NCI-H187 treated with DMSO at 0.1 percent for 48 hours (cell line): ENCODE results near the gene SLC25A24.
"Not testable (repeated sequence)": the region's sequence is repeated elsewhere in the genome, so short reads cannot be mapped to it uniquely, and the experiment has no call there.

Source experiments
- DNase-seq: peaks from one replicate; lab custom pipeline; 2025; lab: John Stamatoyannopoulos, UW

The SLC25A24 gene

DNA sequence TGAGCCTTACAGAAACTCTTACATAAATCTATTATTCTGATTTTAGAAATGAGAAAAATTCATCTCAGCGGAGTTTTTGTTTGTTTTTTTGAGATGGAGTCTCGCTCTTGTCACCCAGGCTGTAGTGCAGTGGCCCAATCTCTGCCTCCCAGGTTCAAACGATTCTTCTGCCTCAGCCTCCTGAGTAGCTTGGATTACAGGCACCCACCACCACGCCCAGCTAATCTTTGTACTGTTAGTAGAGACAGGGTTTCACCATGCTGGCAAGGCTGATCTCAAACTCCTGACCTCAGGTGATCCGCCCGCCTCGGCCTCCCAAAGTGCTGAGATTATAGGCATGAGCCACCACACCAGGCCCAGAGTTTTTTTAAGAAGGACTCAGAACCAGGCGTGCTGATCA lies 60.6 kb downstream of the SLC25A24 start:
- DNase-seq = not testable (repeated sequence)

DNA sequence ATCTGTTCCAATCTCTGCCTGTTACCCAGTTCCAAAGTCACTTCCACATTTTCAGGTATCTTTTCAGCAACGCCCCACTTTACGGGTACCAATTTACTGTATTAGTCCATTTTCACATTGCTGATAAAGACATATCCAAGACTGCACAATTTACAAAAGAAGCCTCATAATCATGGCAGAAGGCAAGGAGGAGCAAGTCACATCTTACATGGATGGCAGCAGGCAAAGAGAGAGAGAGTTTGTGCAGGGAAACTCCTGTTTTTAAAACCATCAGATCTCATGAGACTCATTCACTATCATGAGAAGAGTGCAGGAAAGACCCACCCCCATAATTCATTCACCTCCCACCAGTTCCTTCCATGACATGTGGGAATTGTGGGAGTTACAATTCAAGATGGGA lies 67.0 kb downstream of the SLC25A24 start:
- not testable (repeated sequence) for DNase-seq

GRCh38 chr1:108132367-108132766 lies 67.8 kb downstream of the SLC25A24 start:
- not testable (repeated sequence) for DNase-seq

DNA sequence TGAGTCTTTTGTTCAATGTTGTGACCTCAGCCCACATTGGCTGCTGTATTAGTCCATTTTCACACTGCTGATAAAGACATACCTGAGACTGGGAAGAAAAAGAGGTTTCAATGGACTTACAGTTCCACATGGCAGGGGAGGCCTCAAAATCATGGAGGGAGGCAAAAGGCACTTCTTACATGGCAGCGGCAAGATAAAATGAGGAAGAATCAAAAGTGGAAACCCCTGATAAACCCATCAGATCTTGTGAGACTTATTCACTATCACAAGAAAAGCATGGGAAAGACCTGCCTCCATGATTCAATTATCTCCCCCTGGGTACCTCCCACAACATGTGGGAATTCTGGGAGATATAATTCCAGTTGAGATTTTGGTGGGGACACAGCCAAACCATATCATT lies 68.9 kb downstream of the SLC25A24 start:
- not testable (repeated sequence) for DNase-seq

GRCh38 chr1:108130794-108131193 lies 69.3 kb downstream of the SLC25A24 start:
- DNase-seq = no peak

DNA sequence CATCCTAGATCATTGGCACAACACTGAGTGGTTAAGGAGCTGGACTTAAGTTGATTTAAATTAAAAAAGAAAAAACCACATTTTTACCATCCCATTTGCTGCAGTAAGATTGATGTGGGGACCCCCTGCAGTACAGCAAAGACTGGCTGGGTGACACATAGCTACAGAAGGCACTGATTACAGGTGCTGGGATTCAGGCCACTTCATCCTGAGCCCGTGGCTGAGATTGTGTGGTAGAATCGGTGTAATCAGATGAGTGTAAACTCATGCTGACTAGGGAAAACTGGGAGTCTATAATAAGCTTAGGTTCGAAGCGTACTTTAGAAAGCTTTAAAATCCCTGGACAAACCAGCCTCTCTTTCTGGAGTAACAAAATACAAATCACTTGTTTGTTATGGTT lies 70.1 kb downstream of the SLC25A24 start:
- no peak for DNase-seq

GRCh38 chr1:108125312-108126138 lies 74.6 kb downstream of the SLC25A24 start:
- peak; percentile 57 for DNase-seq

DNA sequence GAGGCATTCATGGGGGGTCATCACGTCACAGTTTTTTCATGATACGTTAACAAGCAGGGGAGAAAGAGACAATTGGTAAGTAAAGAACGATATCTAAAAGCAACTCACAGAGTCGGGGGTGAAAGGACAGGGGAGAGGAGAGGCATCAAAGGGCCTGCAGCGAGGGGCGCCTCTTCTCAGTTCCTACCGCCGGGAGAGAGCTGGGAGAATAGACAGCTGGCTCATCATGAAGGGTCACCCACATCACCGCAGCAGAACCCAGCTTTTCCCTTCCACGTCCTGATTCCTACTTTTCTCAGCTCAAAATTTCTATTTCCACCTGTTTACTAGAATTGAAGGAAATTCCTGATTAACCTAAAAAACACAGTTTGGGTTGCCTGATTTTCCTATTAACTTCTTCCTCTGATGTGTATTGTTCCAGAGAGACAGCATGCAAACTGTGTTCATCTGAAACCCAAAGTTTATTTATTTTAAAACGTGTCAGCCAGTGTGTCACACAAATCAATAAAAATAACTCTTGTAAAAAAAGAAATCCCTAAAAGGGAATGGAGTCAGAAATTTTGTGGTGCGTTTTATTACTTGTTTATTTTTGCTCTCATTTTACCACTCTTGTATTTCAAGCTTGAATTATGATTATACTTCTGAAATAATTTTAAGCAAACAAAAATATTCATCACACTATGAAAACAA lies 75.4 kb downstream of the SLC25A24 start:
- DNase-seq = no peak

- no peak for DNase-seq
Observed at GRCh38 chr1:108124023-108124422, 76.1 kb downstream of the SLC25A24 start.

DNA sequence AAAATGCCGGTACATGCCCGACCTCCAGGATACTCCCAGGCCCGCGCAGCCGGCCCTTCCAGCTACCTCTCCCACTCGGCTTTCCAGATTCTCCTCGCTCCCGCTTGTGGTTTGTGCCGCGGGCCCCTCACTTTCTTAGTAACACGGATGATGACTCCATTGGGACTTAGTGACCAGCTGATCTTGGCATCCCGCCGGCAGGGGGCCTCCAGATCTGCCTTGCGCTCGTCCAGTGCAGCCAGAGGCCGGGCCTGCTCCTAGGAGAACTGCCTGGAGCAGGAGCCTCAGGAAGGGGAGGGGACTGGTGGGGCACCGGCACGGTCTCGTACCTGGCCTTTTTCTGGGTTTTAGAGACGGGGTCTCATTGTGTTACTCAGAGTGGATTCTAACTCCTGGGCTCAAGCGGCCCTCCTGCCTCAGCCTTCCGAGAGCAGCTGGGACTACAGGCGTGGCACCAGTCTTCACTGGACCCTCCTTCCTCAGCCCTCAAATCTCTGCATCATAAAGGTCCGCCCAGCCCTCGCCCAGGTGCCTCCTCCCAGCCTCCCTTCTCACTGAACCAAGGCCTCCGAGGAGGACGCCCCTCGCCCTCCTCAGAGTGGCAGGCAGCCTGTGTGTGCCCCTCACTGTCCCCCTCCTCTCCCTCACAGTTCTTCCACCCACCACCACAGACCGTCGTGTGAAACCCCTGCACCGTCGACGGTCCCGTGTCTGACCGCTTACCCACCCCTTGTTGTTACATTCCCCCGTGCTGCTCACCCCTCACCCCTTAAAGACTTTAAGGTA lies 78.6 kb downstream of the SLC25A24 start:
- no peak for DNase-seq

DNA sequence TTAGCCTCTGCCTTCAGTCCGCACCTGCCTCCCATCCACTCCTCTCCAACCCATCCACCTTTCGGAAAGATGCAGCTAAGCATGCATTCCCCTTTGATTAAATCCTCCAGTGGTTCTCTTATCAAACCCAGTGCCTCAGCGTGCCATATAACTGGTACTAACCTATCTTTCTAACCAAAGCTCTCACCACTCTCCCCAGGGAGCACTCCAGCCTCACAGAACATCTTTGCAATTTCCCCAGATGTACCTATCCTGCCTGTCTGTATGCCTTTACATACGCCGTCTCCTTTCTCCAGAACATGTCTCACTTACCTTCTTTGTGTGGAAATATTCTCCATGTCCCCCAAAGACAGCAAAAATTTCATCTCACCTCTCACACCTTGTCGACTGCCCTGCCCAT lies 80.0 kb downstream of the SLC25A24 start:
- DNase-seq = peak; percentile 60

DNA sequence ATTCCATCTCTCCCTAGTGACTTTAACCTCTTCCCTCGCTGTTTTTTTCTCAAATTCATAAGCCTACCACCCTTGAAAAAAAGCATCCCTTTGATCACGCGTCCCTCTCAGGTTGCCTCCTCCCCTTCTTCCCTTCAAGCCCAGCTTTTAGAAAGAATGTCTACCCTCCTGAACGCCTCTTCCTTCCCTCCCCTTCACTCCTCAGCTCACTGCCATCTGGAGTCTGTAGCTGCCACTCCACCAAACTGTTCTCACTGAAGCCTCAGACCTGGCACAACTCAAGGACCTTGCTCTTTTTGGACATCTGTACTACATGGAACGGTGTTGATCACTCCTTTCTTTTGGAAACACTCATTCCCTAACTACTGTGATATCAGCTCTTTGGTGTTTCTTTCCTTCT lies 80.6 kb downstream of the SLC25A24 start:
- no peak for DNase-seq

DNA sequence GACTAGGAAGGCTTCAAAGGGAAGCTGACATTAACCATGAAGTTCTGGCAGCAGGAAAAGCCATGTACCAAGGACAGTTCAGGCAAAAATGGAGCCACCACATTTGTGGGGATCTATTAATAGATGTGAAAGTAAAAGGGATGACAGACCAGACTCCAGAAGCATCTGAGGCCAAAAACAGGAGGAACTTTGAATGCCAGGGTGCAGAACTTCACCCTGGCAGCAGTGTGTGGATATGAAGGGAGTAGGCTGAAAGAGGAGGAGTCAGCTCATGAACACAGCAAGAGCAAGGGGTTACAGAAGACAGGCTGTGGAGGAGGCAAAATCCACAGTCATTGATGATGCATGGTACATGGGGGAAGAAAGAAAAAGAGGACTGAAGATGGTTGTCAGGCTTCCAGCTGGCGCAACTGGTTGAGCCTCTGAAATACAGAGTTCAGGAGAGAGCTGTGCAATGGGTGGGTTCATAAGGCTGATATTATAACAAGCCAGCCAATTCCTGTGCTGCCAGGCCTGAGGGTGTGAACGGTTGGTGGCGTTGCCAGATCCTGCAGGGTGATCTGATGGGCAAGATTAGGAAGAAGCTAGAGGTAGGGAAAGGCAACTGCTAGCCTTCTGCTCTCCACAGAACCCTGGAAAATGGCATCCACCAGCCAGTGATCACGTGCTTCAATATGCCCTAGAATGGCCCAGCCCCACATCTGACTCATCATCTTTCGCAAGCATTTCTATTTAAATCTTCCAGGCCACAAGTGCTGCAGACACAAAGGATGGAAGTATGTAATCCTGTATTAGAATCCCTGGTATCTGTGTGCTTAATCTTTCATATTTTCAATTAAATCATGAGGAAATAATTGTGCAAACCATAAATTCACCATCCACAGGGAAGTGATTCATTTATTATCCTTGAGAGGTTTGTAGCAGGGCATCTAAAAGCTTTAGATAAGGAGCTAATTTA lies 81.9 kb downstream of the SLC25A24 start:
- DNase-seq = no peak

GRCh38 chr1:108117237-108117636 lies 82.9 kb downstream of the SLC25A24 start:
- DNase-seq = no peak

- DNase-seq = no peak
Observed at GRCh38 chr1:108114033-108114599, 86.0 kb downstream of the SLC25A24 start.

DNA sequence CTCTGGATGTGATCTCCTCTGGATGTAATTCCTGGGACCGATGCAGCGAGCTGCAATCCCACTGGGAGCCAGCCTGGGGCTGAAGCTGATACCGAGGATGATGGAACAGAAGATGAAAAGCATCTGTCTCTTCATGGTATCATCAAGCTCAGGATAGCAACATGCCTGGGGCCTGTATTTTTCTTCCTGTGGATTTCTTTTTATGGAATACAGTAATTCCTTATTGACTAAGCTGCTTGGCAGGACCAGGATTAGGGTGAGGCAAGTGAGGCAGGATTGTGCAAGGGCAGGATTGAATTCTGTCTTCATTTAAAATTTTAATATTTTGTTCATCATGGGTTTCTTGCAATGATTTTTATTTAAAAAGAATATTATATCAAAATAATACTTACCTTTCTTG lies 86.6 kb downstream of the SLC25A24 start:
- DNase-seq = no peak

DNA sequence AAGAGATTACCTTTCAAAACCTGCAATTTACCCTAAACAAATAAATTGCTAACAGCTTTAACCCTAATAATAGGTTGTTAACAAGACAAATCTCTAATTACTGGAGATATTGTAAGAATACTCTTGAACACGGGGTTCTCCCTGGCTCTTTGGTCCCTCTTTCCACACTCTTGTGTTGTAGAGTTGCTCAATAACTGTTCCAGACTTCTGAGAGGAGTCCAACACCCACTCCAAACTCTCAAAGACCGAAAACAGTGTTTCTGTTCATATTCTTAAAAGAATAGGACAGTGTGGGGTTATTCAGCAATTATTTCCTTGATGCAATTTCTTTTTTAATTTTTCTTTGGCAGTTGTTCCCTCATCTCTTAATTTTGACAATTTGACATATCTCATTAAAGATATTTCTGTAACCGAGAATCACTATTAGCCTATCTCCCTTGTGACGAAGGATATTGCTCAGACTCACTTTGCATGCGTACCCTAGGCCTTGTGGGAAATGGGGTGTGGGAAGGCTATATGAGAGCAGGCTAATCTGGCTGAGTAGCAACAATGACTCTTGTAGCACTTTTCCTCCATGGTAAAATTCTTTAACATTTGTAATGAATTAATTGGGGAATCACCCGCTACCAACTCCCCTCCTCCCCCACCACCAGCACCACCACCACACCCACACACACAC lies 90.7 kb downstream of the SLC25A24 start:
- no peak for DNase-seq

DNA sequence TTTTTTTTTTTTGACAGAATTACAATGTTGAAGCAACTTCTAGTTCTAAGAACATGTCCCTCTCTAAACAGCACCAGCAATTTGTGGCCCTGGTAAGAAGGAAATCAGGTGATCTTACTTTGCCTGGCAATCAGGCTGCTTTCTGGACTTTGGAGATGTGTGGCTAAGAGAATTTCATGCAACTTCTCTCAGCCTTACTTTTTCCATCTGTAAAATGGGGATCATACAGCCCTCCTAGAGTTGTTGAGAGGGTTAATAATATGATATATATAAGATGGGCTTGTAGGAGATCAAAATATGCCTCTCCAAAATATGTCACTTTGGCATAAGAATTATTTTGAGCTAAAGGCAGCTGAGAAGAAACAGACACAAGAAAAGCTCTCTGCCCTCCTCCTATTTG lies 92.0 kb downstream of the SLC25A24 start:
- DNase-seq = no peak

DNA sequence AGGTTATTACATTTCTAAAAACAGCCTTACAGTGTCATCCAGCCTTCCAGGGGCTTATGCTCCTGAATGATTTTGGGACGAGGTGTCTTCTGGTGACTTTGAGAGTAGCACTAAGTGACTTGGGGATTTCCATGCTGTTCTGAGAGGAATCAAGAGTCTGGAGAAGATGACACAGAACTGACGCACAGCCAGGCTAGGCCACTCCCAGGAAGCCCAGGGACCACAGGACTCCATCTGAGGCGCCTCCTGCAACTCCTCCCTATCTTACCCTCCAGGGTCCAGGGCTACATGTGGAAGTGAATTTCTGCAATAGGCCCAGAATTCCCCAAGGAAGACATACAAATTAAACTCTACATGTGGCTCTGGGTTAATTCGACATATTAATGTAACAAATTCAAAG lies 92.5 kb downstream of the SLC25A24 start:
- DNase-seq = no peak

DNA sequence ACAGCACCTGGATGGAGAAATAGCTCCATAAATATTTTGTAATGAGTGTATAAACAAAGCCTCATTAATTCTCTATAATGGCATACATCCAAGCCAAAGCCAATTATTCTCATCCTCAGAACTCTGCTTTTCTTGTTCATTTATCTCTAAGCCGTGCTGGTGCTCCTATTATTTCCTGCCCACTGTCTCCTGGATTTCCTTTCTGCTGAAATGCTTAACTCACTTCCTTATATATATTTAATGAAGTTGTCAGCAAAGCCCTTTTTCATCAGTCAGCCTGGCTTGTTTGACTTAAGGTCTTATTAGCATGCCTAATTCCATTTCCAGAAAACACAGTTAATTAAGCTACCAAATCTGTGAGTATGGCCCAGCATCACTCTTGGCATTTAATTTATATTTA lies 93.4 kb downstream of the SLC25A24 start:
- no peak for DNase-seq

- no peak for DNase-seq
Observed at GRCh38 chr1:108100148-108100547, 100.0 kb downstream of the SLC25A24 start.
